Measurements from ENCODE around the gene SYVN1.

SYVN1 gene

DNA sequence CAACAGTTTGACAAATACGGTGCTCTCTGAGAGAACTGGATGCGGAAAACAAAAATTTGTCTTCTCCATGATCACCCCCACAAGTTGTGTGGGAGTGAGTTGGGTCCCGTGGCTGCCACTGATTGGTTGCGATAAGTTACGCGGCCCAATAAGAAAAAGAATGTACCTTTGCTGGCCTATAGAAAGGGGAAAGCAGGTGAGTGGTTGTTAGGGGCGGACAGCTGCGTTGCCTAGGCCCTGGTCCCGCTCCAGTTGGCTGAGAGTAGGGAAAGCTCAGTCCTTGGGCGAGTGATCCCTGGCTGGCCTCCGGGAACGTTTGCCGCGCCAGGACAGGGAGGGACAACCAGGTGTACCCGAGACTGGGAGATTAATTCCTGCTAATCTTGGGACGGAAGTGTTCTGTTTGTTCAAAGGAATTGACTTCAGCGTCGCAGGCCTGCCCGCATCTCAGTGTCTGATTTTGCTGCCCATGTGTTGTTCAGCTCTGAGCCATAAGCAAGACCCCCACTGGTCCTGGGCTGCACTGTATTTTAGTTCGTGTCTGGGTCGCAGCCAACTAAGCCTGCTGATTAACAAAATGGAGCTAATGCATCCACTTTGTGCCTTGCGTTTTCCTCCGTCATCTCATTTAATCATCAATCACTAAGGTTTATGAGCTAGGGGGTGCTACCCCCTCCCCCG, 773 bp upstream of the SYVN1 start (continued):
- TF ChIP-seq ZNF549 (tag by site-specific recombination; IDR thresholded peaks at IDR 0.05): no peak
- TF ChIP-seq, protein P1, sequence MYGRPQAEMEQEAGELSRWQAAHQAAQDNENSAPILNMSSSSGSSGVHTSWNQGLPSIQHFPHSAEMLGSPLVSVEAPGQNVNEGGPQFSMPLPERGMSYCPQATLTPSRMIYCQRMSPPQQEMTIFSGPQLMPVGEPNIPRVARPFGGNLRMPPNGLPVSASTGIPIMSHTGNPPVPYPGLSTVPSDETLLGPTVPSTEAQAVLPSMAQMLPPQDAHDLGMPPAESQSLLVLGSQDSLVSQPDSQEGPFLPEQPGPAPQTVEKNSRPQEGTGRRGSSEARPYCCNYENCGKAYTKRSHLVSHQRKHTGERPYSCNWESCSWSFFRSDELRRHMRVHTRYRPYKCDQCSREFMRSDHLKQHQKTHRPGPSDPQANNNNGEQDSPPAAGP (tag by site-specific recombination; IDR thresholded peaks at IDR 0.05): peak; percentile 15; the same call in 1 of the 2 replicates
- no peak for TF ChIP-seq ZNF837 (tag by site-specific recombination; IDR thresholded peaks at IDR 0.05)
- TF ChIP-seq, protein P2, sequence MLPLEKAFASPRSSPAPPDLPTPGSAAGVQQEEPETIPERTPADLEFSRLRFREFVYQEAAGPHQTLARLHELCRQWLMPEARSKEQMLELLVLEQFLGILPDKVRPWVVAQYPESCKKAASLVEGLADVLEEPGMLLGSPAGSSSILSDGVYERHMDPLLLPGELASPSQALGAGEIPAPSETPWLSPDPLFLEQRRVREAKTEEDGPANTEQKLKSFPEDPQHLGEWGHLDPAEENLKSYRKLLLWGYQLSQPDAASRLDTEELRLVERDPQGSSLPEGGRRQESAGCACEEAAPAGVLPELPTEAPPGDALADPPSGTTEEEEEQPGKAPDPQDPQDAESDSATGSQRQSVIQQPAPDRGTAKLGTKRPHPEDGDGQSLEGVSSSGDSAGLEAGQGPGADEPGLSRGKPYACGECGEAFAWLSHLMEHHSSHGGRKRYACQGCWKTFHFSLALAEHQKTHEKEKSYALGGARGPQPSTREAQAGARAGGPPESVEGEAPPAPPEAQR (tag by site-specific recombination; IDR thresholded peaks at IDR 0.05): no peak
- TF ChIP-seq IKZF3 (tag by site-specific recombination; IDR thresholded peaks at IDR 0.05): peak; percentile 89
- TF ChIP-seq ZBTB17 (tag by site-specific recombination; IDR thresholded peaks at IDR 0.05): peak; percentile 18
- TF ChIP-seq SETDB1 (IDR thresholded peaks at IDR 0.05; ENCODE audit: insufficient read length, low read length): no peak
- no peak for TF ChIP-seq REPIN1 (tag by site-specific recombination; IDR thresholded peaks at IDR 0.05; ENCODE audit: low read depth)
- TF ChIP-seq, protein P3, sequence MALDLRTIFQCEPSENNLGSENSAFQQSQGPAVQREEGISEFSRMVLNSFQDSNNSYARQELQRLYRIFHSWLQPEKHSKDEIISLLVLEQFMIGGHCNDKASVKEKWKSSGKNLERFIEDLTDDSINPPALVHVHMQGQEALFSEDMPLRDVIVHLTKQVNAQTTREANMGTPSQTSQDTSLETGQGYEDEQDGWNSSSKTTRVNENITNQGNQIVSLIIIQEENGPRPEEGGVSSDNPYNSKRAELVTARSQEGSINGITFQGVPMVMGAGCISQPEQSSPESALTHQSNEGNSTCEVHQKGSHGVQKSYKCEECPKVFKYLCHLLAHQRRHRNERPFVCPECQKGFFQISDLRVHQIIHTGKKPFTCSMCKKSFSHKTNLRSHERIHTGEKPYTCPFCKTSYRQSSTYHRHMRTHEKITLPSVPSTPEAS (tag by site-specific recombination; IDR thresholded peaks at IDR 0.05): no peak
- no peak for TF ChIP-seq ZNF548 (tag by site-specific recombination; IDR thresholded peaks at IDR 0.05)
- peak; percentile 70 for TF ChIP-seq ZFHX2 (tag by site-specific recombination; conservative IDR thresholded peaks at IDR 0.05)
- TF ChIP-seq, protein P4, sequence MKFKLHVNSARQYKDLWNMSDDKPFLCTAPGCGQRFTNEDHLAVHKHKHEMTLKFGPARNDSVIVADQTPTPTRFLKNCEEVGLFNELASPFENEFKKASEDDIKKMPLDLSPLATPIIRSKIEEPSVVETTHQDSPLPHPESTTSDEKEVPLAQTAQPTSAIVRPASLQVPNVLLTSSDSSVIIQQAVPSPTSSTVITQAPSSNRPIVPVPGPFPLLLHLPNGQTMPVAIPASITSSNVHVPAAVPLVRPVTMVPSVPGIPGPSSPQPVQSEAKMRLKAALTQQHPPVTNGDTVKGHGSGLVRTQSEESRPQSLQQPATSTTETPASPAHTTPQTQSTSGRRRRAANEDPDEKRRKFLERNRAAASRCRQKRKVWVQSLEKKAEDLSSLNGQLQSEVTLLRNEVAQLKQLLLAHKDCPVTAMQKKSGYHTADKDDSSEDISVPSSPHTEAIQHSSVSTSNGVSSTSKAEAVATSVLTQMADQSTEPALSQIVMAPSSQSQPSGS (tag by site-specific recombination; IDR thresholded peaks at IDR 0.05; ENCODE audit: low read depth): no peak
- TF ChIP-seq ZNF335 (tag by site-specific recombination; conservative IDR thresholded peaks at IDR 0.05): peak; percentile 69
- no peak for TF ChIP-seq ZNF133 (tag by site-specific recombination; IDR thresholded peaks at IDR 0.05)
- TF ChIP-seq GLIS1 (tag by site-specific recombination; IDR thresholded peaks at IDR 0.05): peak; percentile 50
- TF ChIP-seq ZNF221 (tag by site-specific recombination; IDR thresholded peaks at IDR 0.05; ENCODE audit: borderline replicate concordance): no peak
- TF ChIP-seq, protein P5, sequence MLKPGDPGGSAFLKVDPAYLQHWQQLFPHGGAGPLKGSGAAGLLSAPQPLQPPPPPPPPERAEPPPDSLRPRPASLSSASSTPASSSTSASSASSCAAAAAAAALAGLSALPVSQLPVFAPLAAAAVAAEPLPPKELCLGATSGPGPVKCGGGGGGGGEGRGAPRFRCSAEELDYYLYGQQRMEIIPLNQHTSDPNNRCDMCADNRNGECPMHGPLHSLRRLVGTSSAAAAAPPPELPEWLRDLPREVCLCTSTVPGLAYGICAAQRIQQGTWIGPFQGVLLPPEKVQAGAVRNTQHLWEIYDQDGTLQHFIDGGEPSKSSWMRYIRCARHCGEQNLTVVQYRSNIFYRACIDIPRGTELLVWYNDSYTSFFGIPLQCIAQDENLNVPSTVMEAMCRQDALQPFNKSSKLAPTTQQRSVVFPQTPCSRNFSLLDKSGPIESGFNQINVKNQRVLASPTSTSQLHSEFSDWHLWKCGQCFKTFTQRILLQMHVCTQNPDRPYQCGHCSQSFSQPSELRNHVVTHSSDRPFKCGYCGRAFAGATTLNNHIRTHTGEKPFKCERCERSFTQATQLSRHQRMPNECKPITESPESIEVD (tag by site-specific recombination; IDR thresholded peaks at IDR 0.05): no peak
- TF ChIP-seq SP2 (tag by site-specific recombination; IDR thresholded peaks at IDR 0.05): peak; percentile 90
- no peak for TF ChIP-seq ZNF571 (tag by site-specific recombination; IDR thresholded peaks at IDR 0.05)
- TF ChIP-seq ZNF10 (tag by site-specific recombination; IDR thresholded peaks at IDR 0.05): no peak
- 0 out of 2 replicates have a peak, but pooled peaks have one; percentile 34 for TF ChIP-seq ZNF391 (tag by site-specific recombination; IDR thresholded peaks at IDR 0.05; ENCODE audit: borderline replicate concordance, low read depth)
- TF ChIP-seq ZNF558 (tag by site-specific recombination; IDR thresholded peaks at IDR 0.05): no peak
- no peak for TF ChIP-seq HOXA7 (CRISPR knock-in tag; IDR thresholded peaks at IDR 0.05; ENCODE audit: borderline replicate concordance)
- TF ChIP-seq, protein P6, sequence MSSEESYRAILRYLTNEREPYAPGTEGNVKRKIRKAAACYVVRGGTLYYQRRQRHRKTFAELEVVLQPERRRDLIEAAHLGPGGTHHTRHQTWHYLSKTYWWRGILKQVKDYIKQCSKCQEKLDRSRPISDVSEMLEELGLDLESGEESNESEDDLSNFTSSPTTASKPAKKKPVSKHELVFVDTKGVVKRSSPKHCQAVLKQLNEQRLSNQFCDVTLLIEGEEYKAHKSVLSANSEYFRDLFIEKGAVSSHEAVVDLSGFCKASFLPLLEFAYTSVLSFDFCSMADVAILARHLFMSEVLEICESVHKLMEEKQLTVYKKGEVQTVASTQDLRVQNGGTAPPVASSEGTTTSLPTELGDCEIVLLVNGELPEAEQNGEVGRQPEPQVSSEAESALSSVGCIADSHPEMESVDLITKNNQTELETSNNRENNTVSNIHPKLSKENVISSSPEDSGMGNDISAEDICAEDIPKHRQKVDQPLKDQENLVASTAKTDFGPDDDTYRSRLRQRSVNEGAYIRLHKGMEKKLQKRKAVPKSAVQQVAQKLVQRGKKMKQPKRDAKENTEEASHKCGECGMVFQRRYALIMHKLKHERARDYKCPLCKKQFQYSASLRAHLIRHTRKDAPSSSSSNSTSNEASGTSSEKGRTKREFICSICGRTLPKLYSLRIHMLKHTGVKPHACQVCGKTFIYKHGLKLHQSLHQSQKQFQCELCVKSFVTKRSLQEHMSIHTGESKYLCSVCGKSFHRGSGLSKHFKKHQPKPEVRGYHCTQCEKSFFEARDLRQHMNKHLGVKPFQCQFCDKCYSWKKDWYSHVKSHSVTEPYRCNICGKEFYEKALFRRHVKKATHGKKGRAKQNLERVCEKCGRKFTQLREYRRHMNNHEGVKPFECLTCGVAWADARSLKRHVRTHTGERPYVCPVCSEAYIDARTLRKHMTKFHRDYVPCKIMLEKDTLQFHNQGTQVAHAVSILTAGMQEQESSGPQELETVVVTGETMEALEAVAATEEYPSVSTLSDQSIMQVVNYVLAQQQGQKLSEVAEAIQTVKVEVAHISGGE (tag by site-specific recombination; conservative IDR thresholded peaks at IDR 0.05; ENCODE audit: low read depth): no peak
- TF ChIP-seq ZNF248 (tag by site-specific recombination; IDR thresholded peaks at IDR 0.05): no peak
- TF ChIP-seq ZNF768 (tag by site-specific recombination; IDR thresholded peaks at IDR 0.05): no peak
- TF ChIP-seq, protein P7, sequence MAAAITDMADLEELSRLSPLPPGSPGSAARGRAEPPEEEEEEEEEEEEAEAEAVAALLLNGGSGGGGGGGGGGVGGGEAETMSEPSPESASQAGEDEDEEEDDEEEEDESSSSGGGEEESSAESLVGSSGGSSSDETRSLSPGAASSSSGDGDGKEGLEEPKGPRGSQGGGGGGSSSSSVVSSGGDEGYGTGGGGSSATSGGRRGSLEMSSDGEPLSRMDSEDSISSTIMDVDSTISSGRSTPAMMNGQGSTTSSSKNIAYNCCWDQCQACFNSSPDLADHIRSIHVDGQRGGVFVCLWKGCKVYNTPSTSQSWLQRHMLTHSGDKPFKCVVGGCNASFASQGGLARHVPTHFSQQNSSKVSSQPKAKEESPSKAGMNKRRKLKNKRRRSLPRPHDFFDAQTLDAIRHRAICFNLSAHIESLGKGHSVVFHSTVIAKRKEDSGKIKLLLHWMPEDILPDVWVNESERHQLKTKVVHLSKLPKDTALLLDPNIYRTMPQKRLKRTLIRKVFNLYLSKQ (tag by site-specific recombination; IDR thresholded peaks at IDR 0.05; ENCODE audit: borderline replicate concordance): no peak
- no peak for TF ChIP-seq ZNF114 (tag by site-specific recombination; IDR thresholded peaks at IDR 0.05)

All from HEK293 (cell line).